KMS-11 (cell line): Measurements from ENCODE around the gene FOXD1.
A peak's percentile ranks its signal among the peaks of the same experiment; 100 is the strongest.

Experiments
- H2AFZ ChIP-seq: fragments of 200-600 bp; sonication (generic); 2 replicates; pipeline ENCODE4 v1.6.1; 2016; ENCODE audit warnings: antibody characterized with exemption, mixed run types, low read depth
- H3K27ac ChIP-seq: fragments of 200-600 bp; sonication (generic); 2 replicates; pipeline ENCODE4 v1.6.1; 2016; ENCODE audit warnings: mild to moderate bottlenecking, mixed run types
- H3K27me3 ChIP-seq: fragments of 200-600 bp; sonication (generic); 2 replicates; pipeline ENCODE4 v1.6.1; 2017; ENCODE audit warnings: mild to moderate bottlenecking, low read depth, mixed run types, moderate library complexity; ENCODE audit not compliant: insufficient read depth
- H3K36me3 ChIP-seq: fragments of 200-600 bp; sonication (generic); 2 replicates; pipeline ENCODE4 v1.6.1; 2017; ENCODE audit warnings: mild to moderate bottlenecking, mixed run types; ENCODE audit not compliant: insufficient read depth
- H3K4me1 ChIP-seq: fragments of 200-600 bp; sonication (generic); 2 replicates; pipeline ENCODE4 v1.6.1; 2016; ENCODE audit warnings: mild to moderate bottlenecking, low read depth, mixed run types; ENCODE audit not compliant: poor library complexity, severe bottlenecking
- H3K4me2 ChIP-seq: fragments of 200-600 bp; sonication (generic); 2 replicates; pipeline ENCODE4 v1.7.0; 2016; ENCODE audit warnings: mild to moderate bottlenecking, mixed run types
- H3K4me3 ChIP-seq: fragments of 200-600 bp; sonication (generic); IDR thresholded peaks from 2 replicates; pipeline ENCODE4 v1.6.1; 2017; ENCODE audit warnings: low read depth, low read length, mixed read lengths; ENCODE audit not compliant: insufficient read depth
- H3K79me2 ChIP-seq: fragments of 200-600 bp; sonication (generic); 2 replicates; pipeline ENCODE4 v1.6.1; 2016; ENCODE audit warnings: low read depth, mixed run types; ENCODE audit not compliant: insufficient read depth
- H3K9ac ChIP-seq: fragments of 200-600 bp; sonication (generic); 2 replicates; pipeline ENCODE4 v1.6.1; 2016; ENCODE audit warnings: mild to moderate bottlenecking, mixed run types
- H4K20me1 ChIP-seq: fragments of 200-600 bp; sonication (generic); 2 replicates; pipeline ENCODE4 v1.6.1; 2016; ENCODE audit warnings: mild to moderate bottlenecking, mixed run types; ENCODE audit not compliant: insufficient read depth
- TF ChIP-seq, protein P1 (sequence below): fragments of 200-600 bp; sonication (generic); conservative IDR thresholded peaks from 2 replicates; pipeline ENCODE4 v1.6.1; 2017; ENCODE audit warnings: low read depth, mild to moderate bottlenecking, antibody characterized with exemption, low read length, moderate library complexity, mixed read lengths

FOXD1 gene

DNA sequence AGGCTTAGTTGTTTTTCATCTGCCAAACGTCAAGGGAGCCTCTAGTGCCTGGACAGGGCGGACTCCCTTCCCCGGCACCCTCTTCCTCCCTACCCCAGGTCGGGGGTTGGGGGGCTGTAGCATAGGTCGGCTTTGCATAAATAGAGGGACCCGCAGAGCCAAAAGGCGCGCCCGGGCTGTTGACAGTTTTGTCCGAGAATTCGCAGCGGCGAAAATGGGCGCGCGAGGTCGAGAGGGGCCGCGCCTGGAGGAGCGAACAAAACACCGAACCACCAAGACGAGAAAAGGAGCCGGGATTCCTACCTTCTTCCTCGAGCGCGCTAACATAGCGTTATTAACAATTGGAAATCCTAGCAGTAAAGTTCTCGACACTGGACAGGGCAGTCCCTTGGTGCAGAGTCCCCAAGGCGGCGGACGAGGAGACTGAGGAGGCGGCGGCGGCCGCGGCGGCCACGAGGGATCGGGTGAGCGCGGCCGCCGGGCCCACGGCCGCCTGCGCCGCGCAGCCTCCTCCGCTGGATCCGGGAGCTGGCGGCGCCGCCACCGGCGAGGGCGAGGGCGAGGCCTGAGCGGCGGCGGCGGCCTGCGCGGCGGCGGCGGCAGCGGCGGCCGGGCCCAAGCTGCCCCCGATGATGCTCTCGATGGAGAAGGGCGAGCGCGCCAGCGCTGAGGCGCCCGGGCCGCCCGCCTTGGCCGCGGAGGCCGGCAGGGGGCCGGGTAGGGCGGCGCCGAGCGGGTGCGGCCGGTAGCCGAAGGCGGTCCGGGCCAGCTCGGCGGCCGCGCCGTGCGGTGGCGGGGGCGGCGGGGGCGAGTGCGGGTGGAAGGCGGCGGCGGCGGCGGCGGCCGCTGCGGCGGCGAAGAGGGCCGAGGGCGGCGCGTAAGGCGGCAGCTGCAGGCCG is 1.7 kb downstream of the FOXD1 start:
- peaks cover 22% of the 10 kb centered on the region for H3K79me2 ChIP-seq
- peaks cover 35% of the 10 kb centered on the region for H3K4me1 ChIP-seq
- no peaks in the 10 kb centered on the region for H3K36me3 ChIP-seq
- peaks cover 19% of the 10 kb centered on the region for H3K27me3 ChIP-seq
- peak overlapping the region; percentile 88 for H2AFZ ChIP-seq
- H4K20me1 ChIP-seq, result no peaks in the 10 kb centered on the region
- no peak overlapping the region for H3K4me3 ChIP-seq
- peak overlapping the region; percentile 83 for H3K4me2 ChIP-seq
- H3K27ac ChIP-seq, result peak overlapping the region; percentile 69
- H3K9ac ChIP-seq, result peak overlapping the region; percentile 70
- TF ChIP-seq, protein P1, sequence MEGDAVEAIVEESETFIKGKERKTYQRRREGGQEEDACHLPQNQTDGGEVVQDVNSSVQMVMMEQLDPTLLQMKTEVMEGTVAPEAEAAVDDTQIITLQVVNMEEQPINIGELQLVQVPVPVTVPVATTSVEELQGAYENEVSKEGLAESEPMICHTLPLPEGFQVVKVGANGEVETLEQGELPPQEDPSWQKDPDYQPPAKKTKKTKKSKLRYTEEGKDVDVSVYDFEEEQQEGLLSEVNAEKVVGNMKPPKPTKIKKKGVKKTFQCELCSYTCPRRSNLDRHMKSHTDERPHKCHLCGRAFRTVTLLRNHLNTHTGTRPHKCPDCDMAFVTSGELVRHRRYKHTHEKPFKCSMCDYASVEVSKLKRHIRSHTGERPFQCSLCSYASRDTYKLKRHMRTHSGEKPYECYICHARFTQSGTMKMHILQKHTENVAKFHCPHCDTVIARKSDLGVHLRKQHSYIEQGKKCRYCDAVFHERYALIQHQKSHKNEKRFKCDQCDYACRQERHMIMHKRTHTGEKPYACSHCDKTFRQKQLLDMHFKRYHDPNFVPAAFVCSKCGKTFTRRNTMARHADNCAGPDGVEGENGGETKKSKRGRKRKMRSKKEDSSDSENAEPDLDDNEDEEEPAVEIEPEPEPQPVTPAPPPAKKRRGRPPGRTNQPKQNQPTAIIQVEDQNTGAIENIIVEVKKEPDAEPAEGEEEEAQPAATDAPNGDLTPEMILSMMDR, result 0 out of 2 replicates have a peak, but pooled peaks have one; percentile 7

GRCh38 chr5:73445665-73446630 is 2.6 kb downstream of the FOXD1 start:
- peak overlapping the region; percentile 70 for H3K9ac ChIP-seq
- H3K4me3 ChIP-seq, result no peak overlapping the region
- TF ChIP-seq, protein P1, result no peak
- H3K27me3 ChIP-seq, result peaks cover 14% of the 10 kb centered on the region
- peaks cover 22% of the 10 kb centered on the region for H3K79me2 ChIP-seq
- H4K20me1 ChIP-seq, result no peaks in the 10 kb centered on the region
- H3K4me1 ChIP-seq, result peaks cover 34% of the 10 kb centered on the region
- peak overlapping the region; percentile 88 for H2AFZ ChIP-seq
- peak overlapping the region; percentile 83 for H3K4me2 ChIP-seq
- peak overlapping the region; percentile 69 for H3K27ac ChIP-seq
- H3K36me3 ChIP-seq, result no peaks in the 10 kb centered on the region

DNA sequence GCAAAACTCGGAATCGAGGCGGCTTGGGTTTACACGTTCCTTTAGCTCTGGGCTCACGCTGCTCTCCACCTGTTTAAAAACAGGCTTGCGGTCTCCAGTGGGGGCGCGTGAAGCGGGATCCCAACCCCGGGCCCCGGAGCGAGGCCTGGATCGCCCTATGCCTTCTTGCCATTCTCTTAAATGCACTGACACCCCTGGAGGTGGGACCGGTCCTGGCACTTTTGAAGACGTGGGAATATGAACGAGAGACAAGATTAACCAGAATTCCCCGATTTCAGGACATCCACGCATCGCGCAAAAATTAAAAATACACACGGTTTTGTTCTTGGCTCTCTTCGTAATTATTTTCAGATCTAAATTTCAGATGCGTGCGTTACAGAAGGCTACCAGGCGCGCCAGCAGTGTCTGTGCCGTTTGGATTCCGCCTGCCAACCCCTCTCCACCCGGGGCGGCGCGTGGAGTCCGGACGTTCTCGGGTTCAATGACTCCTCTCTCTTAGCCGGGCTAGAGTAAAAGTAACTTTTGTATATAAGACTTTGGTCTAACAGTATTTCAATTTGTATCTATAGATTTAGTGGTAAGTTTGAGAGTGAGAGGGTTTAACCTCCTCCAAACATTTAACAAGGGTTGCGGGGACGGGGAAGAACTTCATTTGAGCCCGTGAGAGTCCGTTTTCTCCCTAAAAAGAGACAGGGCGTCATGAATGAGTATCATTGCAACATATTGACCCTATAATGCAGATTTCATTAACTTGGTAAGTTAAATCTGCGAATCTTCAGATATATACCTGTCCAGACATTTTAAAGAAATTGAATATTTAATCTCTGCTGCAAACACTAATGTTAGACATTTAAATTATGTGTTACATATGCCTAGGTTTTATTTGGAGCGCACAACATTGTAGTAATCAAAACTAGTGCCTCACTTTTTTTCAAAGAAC is 3.8 kb downstream of the FOXD1 start:
- Histone ChIP-seq H4K20me1 (no peaks in the 10 kb centered on the region), H3K4me1 (peaks cover 22% of the 10 kb centered on the region), H3K27me3 (peaks cover 2% of the 10 kb centered on the region), H3K36me3 (no peaks in the 10 kb centered on the region), H3K4me3 (no peak overlapping the region), H3K4me2 (peak overlapping the region; percentile 83), H2AFZ (no peak overlapping the region), H3K9ac (no peak overlapping the region), H3K27ac (no peak overlapping the region), H3K79me2 (peaks cover 22% of the 10 kb centered on the region)
- TF ChIP-seq, protein P1, result no peak
